Right lobe of liver (tissue), 6 donors: ENCODE data around the gene CUBN. TPM values are rescaled to one million over a fixed set of nuclear protein-coding genes. Genes with fewer than 3 reads are reported as not detected.

Experiments
- ATAC-seq, 4 donors: fragments of 200-7000 bp; cut with Tn5 transposase; one replicate each; pipeline ENCODE4 v1.9.1; 2020; ENCODE audit warnings: mild to moderate bottlenecking in 4 of 4, moderate library complexity in 4 of 4
- DNase-seq, 3 donors: peaks; one replicate each; pipeline ENCODE4 v3.0.0-alpha.2; 2020
- H3K27ac ChIP-seq, 3 donors: fragments of 200-600 bp; one replicate each; pipeline ENCODE4 v1.8.0; 2022
- H3K27me3 ChIP-seq, 2 donors: fragments of 200-600 bp; one replicate each; pipeline ENCODE4 v1.8.0; 2022
- H3K36me3 ChIP-seq, 4 donors: fragments of 200-600 bp; sonication (generic) in 1 of 4; one replicate each; pipeline versions ENCODE4 v1.5.1 to v1.8.0; 2017 to 2022; ENCODE audit warnings: control low read depth in 1 of 4
- H3K4me1 ChIP-seq, 4 donors: fragments of 200-600 bp; sonication (generic) in 1 of 4; one replicate each; pipeline versions ENCODE4 v1.5.1 to v1.8.0; 2017 to 2022; ENCODE audit warnings: control low read depth in 1 of 4
- H3K4me3 ChIP-seq, 3 donors: fragments of 200-600 bp; one replicate each; pipeline ENCODE4 v1.8.0; 2022
- H3K9me3 ChIP-seq, 4 donors: fragments of 200-600 bp; sonication (generic) in 1 of 4; one replicate each; pipeline versions ENCODE4 v1.5.1 to v1.8.0; 2017 to 2022; ENCODE audit warnings: control low read depth in 1 of 4
- POLR2A ChIP-seq: fragments of 450-650 bp; IDR thresholded peaks from one replicate; pipeline ENCODE4 v1.6.1; 2017; ENCODE audit warnings: antibody characterized with exemption, mild to moderate bottlenecking
- WGBS: methylation state at CpG from one replicate; pipeline ENCODE4 v1.1.6; 2018; ENCODE audit warnings: low coverage, low lambda C conversion rate; ENCODE audit not compliant: insufficient coverage; ENCODE audit errors: missing lambda C conversion rate; 5-methylcytosine and 5-hydroxymethylcytosine counted together
- intact Hi-C, 2 donors: fragments of 100-400 bp; cut with DNase I; formaldehyde crosslinking; loops; one replicate each; pipeline versions ENCODE4 v1.11.2 to v1.14.1; 2022
- total RNA-seq, 6 experiments: library from RNA; depleted of rRNA in 2 of 6; stranded (reverse); fragments of >200 nt in 2 of 6; fragmentation: NEBNext Ultra II Directional in 3 of 6; extraction: Animal tissue kit (Norgen Biotek cat#: 25700) in 3 of 6; gene quantifications; one replicate each; pipeline versions ENCODE4 v1.1.0 to v1.2.4, GENCODE V29; 2016 to 2023
- TF ChIP-seq, protein P1 (sequence below), 4 donors: fragments of 200-600 bp in 3 of 4; fragments of 450-650 bp in 1 of 4; IDR thresholded peaks; one replicate each; pipeline versions ENCODE4 v1.5.1 to v1.8.0; 2016 to 2022; ENCODE audit warnings: antibody characterized with exemption in 4 of 4, mild to moderate bottlenecking in 2 of 4
- donor health status: DM: no; HTN: yes; CAD: no.
- donor health status: DM: no; HTN: no; CAD: no.
- donor health status: DM: no; HTN: no; CAD: no.
- donor health status: DM: no; HTN: yes; CAD: no.
- donor health status: DM: no; HTN: yes; CAD: no.

CUBN gene
- total RNA-seq, 6 experiments from 2014 or later = 0.07 to 0.74 (median 0.27) TPM

DNA sequence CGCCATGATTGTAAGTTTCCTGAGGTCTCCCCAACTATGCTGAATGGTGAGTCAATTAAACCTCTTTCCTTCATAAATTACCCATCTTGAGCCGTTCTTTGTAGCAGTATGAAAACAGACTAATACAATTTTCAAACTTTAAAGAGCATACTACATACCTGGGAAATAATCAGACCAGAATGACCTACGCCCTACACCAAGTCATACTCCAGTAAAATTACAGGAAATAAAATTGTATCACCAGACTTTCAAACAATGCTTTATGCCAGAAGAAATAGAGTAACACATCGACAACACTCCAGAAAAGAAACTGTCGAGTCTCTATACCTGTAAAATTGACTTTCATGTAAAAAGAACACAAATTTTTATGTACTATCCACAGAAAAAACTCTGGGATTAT is 331.0 kb downstream of the CUBN start:
- Histone ChIP-seq H3K36me3 (no peaks in the 10 kb centered on the region), H3K4me1 (no peaks in the 10 kb centered on the region), H3K9me3 (no peaks in the 10 kb centered on the region), H3K27ac (no peak overlapping the region), H3K27me3 (no peaks in the 10 kb centered on the region), H3K4me3 (no peak overlapping the region)
- intact Hi-C loops = no loop called here
- TF ChIP-seq, protein P1, sequence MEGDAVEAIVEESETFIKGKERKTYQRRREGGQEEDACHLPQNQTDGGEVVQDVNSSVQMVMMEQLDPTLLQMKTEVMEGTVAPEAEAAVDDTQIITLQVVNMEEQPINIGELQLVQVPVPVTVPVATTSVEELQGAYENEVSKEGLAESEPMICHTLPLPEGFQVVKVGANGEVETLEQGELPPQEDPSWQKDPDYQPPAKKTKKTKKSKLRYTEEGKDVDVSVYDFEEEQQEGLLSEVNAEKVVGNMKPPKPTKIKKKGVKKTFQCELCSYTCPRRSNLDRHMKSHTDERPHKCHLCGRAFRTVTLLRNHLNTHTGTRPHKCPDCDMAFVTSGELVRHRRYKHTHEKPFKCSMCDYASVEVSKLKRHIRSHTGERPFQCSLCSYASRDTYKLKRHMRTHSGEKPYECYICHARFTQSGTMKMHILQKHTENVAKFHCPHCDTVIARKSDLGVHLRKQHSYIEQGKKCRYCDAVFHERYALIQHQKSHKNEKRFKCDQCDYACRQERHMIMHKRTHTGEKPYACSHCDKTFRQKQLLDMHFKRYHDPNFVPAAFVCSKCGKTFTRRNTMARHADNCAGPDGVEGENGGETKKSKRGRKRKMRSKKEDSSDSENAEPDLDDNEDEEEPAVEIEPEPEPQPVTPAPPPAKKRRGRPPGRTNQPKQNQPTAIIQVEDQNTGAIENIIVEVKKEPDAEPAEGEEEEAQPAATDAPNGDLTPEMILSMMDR (IDR thresholded peaks at IDR 0.05) = no peak
- TF ChIP-seq POLR2A = no peak
- 94% methylated on average over 5 of the region's 5 CpGs for WGBS
- DNase-seq (no peak), ATAC-seq (no peak)

DNA sequence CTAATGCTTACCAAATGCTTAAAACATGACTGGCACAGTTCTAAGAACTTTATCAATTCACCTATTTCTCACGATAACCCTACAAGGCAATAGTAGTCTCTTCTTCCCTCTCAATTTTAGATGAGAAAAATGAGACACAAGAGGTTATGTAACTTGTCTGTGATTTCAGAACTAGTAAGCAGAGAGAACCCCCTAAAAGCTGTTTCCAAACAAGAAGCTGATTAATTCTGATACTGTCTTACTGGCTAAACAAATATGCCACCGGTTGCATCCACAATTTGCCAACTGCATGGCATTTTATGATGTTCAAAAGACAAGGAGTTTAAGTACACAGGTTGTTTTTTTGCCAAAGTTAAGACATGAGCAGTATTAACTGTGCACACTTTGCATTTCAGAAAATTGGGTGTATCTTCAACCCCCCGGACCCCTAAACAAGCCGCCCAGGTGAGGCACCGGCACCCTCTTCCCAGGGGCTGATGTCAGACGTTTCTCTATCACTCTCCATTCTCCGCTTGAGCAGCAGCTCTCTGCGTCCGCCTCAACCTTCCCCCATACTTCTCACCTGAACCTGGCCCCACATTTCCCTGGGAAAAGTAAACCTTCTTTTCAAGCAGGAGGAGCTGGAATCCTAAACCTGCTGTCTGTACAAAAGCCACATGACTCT is 334.1 kb downstream of the CUBN start:
- intact Hi-C loops = no loop called here
- DNase-seq = no peak
- Histone ChIP-seq H3K27ac (no peak overlapping the region), H3K9me3 (no peaks in the 10 kb centered on the region), H3K27me3 (no peaks in the 10 kb centered on the region), H3K36me3 (no peaks in the 10 kb centered on the region), H3K4me3 (no peak overlapping the region), H3K4me1 (no peaks in the 10 kb centered on the region)
- no peak for ATAC-seq
- TF ChIP-seq POLR2A = no peak
- TF ChIP-seq, protein P1 (IDR thresholded peaks at IDR 0.05) = no peak
- 96% methylated on average over 9 of the region's 9 CpGs for WGBS

DNA sequence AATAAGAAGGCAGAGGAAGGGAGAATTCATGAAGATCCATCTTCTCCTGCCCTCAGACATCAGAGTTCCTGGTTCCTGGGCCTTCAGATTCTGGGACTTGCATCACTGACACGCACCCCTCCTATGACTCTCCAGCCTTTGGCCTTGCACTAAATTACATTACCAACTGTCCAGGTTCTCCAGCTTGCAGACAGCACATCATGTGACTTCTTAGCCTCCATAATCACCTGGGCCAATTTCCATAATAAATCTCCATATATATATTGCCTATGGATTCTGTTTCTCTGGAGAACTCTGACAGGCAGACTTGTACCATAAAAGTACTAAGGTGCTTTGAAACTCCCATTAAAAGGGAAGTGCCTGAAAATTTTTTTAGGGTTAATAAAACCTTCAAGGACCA is 335.6 kb downstream of the CUBN start:
- ATAC-seq = no peak

DNA sequence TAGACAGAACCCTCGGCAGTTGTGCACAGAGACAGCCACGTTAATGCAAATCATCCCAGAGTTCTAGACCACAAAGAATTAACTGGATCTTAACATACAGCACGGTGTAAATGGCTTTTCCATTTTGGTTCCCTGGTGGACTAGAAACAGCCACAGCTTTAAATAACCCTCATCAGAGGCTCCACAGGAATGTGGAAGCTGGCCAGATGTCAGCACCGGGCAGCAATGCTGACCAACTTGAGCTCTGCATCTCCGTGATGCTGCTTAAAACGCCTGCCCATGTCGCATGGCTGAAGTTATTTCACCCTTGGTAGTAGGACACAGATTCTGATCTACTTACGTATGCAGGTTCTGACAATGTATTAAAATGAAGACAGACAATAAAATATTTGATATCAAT is 336.9 kb downstream of the CUBN start:
- Histone ChIP-seq H3K27ac (no peak overlapping the region), H3K9me3 (no peaks in the 10 kb centered on the region), H3K4me1 (no peaks in the 10 kb centered on the region), H3K36me3 (no peaks in the 10 kb centered on the region), H3K27me3 (no peaks in the 10 kb centered on the region), H3K4me3 (no peak overlapping the region)
- WGBS = 79% methylated on average over 6 of the region's 8 CpGs
- intact Hi-C loops = no loop called here
- DNase-seq (no peak), ATAC-seq (no peak)
- TF ChIP-seq, protein P1 (IDR thresholded peaks at IDR 0.05) = no peak
- no peak for TF ChIP-seq POLR2A

More for the DNA sequence above, 335.6 kb downstream of the CUBN start:
- Histone ChIP-seq H3K4me1 (no peaks in the 10 kb centered on the region), H3K4me3 (no peak overlapping the region), H3K27me3 (no peaks in the 10 kb centered on the region), H3K36me3 (no peaks in the 10 kb centered on the region), H3K27ac (no peak overlapping the region), H3K9me3 (no peaks in the 10 kb centered on the region)
- DNase-seq = no peak
- TF ChIP-seq, protein P1 (IDR thresholded peaks at IDR 0.05) = no peak
- no peak for TF ChIP-seq POLR2A
- intact Hi-C loops = no loop called here
- WGBS = 100% methylated on average over 1 of the region's 1 CpG
